Ureter (tissue), 1 donor: ENCODE measurements around the gene ALK. TPM values are rescaled to one million over a fixed set of nuclear protein-coding genes. Genes with fewer than 3 reads are reported as not detected.
"Not testable (repeated sequence)": the region's sequence is repeated elsewhere in the genome, so short reads cannot be mapped to it uniquely, and the experiment has no call there.

Experiments
- DNase-seq: peaks from one replicate; pipeline ENCODE4 v3.0.0-alpha.2; 2020; ENCODE audit warnings: low spot score
- total RNA-seq: library from RNA; stranded (reverse); gene quantifications from one replicate; pipeline ENCODE4 v1.2.4, GENCODE V29; 2023
- donor health status: DM: yes; HTN: yes; CAD: no.

Gene ALK
- total RNA-seq, 1 donor from 2014 or later, result 0.36 TPM

GRCh38 chr2:29250977-29251376 lies 670.4 kb downstream of the ALK start:
- DNase-seq, result no peak

DNA sequence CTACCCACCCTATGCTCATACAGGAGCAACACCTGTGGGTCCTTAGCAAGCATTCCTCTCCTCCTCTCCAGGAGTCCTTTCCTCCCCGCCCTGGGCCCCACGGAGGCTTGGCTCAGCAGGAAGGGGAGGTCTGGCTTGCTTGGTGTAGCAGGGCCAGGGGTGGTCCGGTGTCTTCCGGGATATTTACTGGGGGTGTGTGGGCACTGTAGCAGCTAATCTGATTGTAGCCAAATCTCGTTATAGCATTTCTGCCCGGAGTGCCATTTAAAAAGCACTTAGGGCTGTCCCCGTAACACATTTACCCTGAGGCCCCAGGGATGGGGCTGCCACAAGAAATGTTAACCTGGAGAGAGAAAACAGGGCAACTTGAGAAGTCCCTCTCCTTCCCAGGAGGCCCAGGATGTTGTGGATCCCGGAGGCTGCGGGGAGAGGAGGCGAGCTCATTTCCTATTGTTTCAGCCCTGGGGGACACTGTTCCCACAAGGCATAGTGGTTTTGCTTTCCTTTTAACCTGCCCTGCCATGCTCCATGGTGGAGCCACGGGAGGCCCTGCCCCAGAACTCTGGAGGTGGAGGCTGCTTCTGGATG lies 671.6 kb downstream of the ALK start:
- no peak for DNase-seq

DNA sequence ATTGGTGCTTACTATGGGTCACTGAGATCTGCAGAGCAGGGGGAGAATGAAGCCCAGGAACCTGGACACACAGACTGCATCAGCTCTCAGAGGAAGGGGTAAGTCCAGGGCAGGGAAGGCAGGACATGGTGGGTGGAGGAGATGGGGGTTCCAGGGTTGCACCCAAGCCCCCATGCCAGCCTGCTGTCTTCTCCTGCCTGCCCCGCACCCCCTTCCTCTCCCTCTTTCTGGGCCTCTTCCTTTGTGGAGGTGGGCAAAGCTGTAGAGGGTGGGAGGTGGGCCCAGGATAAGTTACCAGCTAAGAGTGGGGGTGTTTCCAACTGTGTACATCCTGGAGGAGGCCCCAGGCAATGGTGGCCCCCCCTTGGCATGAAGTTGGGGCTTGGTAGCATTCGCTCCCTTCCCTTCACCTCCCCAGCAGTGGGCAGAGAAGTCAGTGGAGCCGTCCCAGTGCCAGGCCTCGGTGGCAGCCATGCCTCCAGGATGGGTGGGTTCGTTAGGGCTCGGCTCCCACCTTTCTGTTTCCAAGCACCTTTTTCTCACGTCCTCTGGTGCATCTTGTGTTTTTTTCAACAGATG lies 674.0 kb downstream of the ALK start:
- no peak for DNase-seq

DNA sequence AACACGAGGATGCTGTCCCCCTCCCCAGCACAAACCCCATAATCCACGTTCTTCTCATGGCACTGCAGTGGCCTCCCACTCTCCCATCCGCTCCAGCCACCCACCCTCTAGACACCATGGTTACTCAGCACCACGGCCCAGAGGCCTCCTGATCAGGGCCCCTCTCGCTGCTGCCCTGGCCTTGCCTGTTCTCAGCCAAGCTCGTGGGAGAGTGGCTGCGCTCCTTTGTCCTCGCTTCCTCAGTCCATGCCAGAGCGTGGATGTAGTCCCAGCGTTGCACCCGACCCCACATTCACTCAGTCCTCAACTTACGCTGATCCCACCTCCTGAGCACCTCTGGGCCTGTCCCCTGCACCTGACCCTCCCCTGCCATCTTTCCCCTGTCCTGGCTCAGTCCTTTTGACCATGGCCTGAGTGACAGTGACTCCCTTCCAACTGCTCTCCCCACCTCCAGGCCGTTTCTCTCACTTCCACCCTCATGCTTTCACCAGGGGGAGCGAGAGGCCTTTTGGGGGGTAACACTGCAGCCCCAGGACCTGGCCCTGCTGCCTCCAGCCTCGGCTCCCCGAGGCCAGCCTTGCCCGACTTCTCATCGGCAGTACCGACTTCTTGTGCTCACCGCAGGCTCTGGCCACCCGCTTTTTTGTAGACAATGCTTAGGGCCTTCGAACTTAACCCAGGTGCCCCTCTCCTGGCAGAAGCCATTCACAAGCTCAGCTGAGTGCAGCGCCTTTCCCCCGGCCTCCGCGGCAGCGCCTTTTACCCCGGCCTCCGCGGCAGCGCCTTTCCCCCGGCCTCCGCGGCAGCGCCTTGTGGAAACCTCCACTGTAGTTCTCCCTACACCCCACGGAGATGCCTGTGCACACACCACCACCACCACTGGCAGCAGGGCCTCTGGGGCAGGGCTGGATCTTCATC lies 674.7 kb downstream of the ALK start:
- no peak for DNase-seq

GRCh38 chr2:29245742-29246382 lies 675.5 kb downstream of the ALK start:
- DNase-seq, result no peak

DNA sequence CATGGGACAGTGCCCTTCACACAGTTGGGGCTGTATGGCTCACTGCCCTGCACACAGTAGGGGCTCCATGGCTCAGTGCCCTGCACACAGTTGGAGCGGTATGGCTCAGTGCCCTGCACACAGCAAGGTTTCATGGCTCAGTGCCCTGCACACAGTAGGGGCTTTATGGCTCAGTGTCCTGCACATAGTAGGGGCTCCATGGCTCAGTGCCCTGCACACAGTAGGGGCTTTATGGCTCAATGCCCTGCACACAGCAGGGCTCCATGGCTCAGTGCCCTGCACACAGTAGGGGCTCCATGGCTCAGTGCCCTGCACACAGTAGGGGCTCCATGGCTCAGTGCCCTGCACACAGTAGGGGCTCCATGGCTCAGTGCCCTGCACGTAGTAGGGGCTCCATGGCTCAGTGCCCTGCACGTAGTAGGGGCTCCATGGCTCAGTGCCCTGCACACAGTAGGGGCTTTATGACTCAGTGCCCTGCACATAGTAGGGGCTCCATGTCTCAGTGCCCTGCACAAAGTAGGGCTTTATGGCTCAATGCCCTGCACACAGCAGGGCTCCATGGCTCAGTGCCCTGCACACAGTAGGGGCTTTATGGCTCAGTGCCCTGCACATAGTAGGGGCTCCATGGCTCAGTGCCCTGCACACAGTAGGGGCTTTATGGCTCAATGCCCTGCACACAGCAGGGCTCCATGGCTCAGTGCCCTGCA lies 676.2 kb downstream of the ALK start:
- not testable (repeated sequence) for DNase-seq

DNA sequence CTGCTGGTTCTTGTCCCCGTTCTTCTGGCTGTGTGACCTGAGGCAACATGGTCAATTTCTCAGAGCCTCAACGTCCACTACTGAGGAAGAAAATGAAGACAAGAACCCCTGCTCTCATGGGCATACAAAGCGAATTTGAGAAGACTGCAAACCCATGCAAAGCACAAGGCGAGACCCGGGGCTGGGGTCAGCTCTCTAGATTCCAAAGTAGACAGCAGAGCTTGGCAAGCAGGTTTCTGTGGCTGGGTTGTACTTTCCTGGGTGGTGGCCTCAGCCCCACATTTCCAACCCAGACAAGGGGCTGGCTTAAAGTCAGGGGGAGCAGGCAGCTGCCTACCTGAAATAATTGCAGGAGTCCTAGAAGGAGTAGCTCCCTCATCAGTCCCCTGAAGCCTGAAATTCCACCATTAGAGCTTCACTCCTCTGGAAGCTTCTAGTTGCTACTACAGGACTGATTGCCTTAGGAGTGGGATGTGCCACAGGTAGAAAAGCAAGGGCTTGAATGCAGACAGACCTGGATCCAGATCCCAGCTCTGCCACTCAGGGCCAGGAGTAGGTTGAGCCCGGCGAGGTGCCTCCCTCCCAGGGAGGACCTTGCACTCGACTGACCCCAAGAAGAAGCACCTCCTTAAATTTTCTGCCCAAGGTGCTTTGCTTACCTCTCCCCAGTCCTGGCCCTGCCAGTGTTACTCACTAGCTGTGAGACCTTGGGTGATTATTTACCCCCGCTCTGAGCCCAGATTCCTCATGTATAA lies 678.6 kb downstream of the ALK start:
- no peak for DNase-seq

- DNase-seq, result no peak
Measured at GRCh38 chr2:29241955-29242565, 679.3 kb downstream of the ALK start.

DNA sequence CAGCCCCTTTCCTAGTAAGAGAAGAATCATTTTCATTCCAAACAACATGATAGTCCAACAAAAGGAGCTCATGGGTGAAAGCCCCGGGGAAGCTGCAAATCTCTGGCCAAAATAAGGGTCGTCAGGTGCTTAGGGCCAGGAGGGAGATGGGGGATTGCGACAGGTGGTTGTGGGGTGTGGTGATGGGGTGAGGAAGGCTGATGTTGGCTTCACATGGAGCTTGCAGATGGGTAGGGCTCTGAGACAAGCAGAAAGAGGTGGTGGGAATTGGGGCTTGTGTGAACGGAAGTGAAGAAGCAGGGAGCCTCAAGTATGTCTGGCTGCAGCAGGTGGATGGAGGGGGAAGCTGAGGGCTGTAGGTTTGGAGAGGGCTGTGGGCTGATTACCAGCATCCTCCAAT lies 680.0 kb downstream of the ALK start:
- no peak for DNase-seq

GRCh38 chr2:29240601-29241000 lies 680.8 kb downstream of the ALK start:
- no peak for DNase-seq

DNA sequence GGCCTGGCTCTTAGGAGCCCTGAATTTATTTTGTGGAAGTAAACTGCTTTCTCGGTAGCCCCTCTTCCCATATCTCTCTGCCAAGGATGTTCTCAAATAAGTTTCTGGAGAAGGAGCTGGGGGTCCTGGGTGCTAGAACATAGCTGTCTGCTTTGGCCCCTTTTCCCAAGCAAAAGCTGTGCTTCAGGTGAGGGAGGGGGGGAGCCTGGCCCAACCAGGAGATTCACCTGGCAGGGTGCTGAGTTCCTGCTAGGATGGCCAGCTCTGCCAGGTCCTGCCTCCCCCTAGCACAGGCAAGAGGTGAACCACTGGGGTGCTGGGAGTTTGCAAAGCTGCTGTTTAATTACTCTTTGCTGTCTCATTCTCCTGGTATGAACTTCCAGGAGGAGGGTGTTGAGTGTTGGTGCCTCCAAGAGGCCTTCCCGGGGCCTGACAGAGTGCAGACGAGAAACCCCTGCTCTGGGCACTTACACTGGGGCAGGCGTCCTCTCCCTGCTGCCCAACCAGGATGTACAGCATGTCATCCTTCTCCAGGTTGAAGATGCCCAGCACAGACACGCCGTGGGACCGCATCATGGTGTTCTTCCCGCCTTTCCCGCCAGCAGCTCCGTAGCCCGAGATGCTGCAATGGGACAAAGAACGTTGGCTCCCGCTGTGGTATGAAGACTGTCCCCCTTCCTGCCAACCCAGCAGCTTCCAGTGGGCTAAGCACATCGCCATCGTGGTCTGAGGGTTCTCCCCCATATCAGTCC lies 682.0 kb downstream of the ALK start:
- no peak for DNase-seq

DNA sequence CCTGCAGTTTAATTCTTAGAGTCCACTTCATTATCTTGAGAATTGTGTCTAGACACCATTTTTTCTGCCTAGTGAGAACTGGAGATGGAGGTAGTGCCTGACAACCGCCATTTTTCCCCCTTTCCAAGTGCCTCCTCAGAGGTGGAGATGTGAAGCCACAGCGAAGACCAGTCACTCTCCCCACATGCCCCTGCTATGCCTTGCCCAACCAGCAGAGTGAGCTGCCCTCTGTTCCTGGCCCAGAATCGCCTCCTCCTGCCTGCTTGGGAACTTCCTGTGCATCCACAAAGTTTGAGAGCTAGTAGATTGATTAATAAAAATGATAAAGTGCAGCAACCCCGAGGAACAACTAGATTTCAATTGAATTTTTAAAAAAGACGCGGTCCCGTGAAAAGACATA lies 682.9 kb downstream of the ALK start:
- no peak for DNase-seq

DNA sequence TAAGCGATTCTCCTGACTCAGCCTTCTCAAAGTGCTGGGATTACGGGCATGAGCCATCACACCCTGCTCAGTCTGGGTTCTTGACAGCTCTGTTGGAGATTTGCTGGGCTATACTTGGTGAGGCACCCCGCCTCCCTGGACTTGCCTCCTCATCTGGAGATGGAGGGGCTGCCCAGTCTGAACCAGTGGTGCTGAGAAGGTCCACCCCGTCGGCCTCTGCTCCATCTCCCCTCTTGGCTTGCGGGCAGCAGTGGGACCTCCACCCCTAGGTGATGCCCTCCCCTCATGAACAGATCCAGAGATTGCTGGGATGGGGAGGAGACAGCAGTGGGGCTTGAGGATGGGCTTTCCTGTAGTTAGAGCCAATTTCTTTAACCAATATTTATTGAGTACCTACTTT lies 685.3 kb downstream of the ALK start:
- no peak for DNase-seq

DNA sequence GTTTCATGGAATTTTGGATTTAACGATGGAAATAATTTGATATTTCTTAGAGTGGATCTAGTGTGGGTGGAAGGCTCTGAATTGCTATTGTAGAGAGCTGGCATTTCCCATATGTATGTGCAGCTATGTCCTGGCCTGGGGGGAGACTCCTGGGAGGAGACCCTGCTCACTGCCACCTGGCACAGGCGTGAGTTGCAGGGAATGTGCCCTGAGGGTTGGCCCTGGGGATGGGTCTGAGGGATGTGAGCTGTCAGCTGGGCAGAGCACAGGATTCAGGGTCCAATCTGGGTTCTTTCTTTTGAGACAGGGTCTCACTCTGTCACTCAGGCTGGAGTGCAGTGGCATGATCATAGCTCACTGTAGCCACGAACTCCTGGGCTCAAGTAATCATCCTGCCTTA lies 686.0 kb downstream of the ALK start:
- DNase-seq, result no peak

DNA sequence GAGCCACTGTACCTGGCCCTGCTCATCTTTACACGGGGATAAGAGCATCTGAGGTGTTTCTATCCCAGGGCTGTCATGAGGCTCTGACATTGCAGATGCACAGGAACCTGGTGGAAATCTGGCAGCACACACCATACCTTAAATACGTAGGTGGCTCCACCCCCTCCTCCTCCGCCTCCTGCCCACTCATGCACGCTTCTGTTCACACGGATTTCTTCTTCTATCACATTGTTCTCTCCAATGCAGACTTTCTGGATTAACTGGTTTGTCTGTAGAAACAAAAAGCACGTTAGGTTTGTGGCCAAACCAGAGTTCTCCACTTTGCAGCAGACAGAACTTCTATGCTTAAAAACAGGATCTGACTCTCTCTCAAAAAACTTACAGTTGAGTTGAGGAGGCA lies 688.0 kb downstream of the ALK start:
- peak; percentile 62 for DNase-seq

- DNase-seq, result no peak
Measured at GRCh38 chr2:29232041-29232440, 689.3 kb downstream of the ALK start.

DNA sequence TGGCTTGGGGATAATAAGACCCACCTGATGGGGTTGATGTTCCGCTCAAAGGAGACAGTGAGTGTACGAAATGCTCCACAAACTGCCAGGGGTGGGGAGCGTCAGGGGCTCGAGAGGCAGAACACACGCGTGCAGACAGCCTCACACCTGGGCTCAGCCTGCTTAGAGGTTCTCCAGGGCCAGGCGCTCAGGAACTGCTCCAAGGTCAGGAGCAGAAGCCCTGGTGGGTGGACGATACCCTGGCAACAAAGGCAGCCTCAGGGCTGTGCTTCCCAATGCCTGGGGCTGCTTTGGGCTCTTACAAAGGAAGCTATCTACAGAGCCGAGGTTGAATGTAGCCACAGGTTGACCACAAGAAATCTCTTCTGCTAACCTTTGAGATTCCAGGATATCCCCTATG lies 691.7 kb downstream of the ALK start:
- no peak for DNase-seq

DNA sequence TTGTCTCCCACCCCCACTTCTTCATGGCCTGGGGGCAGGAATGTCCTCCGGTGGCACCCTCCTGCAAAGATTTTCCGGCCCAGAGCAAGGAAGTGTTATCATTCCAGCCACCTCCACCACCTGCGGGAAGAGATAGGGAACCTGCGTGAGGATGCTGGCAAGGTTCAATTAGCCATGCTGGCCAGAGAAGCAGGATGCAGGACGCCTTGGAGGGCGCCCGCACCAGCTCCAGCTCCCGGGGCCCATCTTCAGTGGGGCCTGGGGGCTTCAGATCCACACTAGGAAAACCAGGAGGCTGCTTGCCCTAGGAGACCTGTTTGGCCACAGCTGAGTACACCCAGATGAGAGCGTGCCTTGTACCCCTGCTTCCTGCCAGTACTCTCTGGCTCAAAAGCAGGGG lies 692.4 kb downstream of the ALK start:
- DNase-seq, result no peak

GRCh38 chr2:29227935-29228675 lies 693.3 kb downstream of the ALK start:
- no peak for DNase-seq
